Measurements from ENCODE around the gene SPDEF.

The SPDEF gene

DNA sequence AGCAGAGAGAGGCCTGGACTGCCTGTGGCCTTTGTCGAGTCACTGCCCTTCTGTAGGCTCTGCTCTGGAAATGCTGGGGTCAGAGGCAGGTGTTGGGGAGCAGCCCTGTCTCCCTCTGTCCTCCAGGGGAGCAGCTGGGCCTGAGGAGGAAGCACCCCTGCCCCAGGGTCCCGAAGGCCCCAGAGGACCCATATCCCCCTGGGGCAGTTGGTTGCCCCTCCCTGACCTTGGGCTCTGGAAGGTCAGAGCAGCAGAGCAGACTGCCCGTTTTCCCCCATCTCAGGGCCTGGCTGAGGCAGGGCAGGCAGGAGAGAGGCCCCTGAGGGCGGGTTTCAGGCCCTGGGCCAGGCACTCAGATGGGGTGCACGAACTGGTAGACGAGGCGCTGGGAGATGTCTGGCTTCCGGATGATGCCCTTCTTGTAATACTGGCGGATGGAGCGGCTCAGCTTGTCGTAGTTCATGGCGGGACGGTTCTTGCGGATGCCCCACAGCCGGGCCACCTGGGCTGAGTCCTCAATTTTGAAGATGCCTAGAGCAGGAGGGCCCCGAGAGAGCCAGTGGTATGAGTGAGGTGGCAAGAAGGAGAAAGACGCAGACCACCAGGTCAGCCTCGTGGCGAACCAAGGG, 18.1 kb downstream of the SPDEF start:
- no peak for DNase-seq (ENCODE audit: low spot score)
- in situ Hi-C loops (cut with MboI; ENCODE audit: low sequenced_read_pairs, unreplicated experiment): no loop called here
- no peak for TF ChIP-seq CTCF (IDR thresholded peaks at IDR 0.05; ENCODE audit: borderline replicate concordance, control extremely low read depth, extremely low read depth, insufficient read depth, missing control alignments)

GRCh38 chr6:34536959-34537848, 18.9 kb downstream of the SPDEF start:
- in situ Hi-C loops (cut with MboI; ENCODE audit: low sequenced_read_pairs, unreplicated experiment): no loop called here
- no peak for DNase-seq (ENCODE audit: low spot score)
- no peak for TF ChIP-seq CTCF (IDR thresholded peaks at IDR 0.05; ENCODE audit: borderline replicate concordance, control extremely low read depth, extremely low read depth, insufficient read depth, missing control alignments)

- TF ChIP-seq CTCF (IDR thresholded peaks at IDR 0.05; ENCODE audit: borderline replicate concordance, control extremely low read depth, extremely low read depth, insufficient read depth, missing control alignments): no peak
- DNase-seq (ENCODE audit: low spot score): no peak
- in situ Hi-C loops (cut with MboI; ENCODE audit: low sequenced_read_pairs, unreplicated experiment): no loop called here
Observed at GRCh38 chr6:34536251-34536958, 19.7 kb downstream of the SPDEF start.

- DNase-seq (ENCODE audit: low spot score): no peak
- TF ChIP-seq CTCF (IDR thresholded peaks at IDR 0.05; ENCODE audit: borderline replicate concordance, control extremely low read depth, extremely low read depth, insufficient read depth, missing control alignments): no peak
- in situ Hi-C loops (cut with MboI; ENCODE audit: low sequenced_read_pairs, unreplicated experiment): no loop called here
Observed at GRCh38 chr6:34535646-34536045, 20.5 kb downstream of the SPDEF start.

GRCh38 chr6:34535199-34535598, 20.9 kb downstream of the SPDEF start:
- no peak for DNase-seq (ENCODE audit: low spot score)
- TF ChIP-seq CTCF (IDR thresholded peaks at IDR 0.05; ENCODE audit: borderline replicate concordance, control extremely low read depth, extremely low read depth, insufficient read depth, missing control alignments): no peak
- in situ Hi-C loops (cut with MboI; ENCODE audit: low sequenced_read_pairs, unreplicated experiment): no loop called here

DNA sequence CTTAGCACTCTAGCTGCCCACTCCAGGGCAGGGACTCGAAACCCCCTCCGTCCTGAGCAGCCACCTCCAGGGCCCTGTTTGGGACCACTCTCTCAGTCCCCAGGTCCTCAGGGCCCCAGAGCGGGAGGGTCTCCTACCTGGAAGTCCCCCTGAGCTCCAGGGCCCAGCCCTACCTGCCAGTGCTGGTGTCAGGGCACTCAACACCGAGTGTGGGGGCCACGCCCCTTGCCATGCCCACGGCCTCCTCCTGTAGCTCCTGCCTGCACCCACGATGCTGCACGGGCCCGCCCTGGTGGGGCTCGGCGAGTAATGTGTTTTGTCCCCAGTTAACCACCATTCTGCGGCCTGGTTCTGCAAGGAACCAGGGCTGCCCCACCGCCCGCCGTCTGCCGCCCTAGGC, 21.5 kb downstream of the SPDEF start:
- TF ChIP-seq CTCF (IDR thresholded peaks at IDR 0.05; ENCODE audit: borderline replicate concordance, control extremely low read depth, extremely low read depth, insufficient read depth, missing control alignments): no peak
- in situ Hi-C loops (cut with MboI; ENCODE audit: low sequenced_read_pairs, unreplicated experiment): no loop called here
- DNase-seq (ENCODE audit: low spot score): no peak
